ENCODE data around the gene NUDT13. TPM values are rescaled to one million over a fixed set of nuclear protein-coding genes. Genes with fewer than 3 reads are reported as not detected.
A peak's percentile ranks its signal among the peaks of the same experiment; 100 is the strongest.

NUDT13 gene
- total and polyA plus RNA-seq, 2 donors (not counting 1 experiment from before 2014, with no cell fraction given), result 2.5 to 4.5 TPM

- peak; percentile 100 for DNase-seq
- peaks cover 0 to 2% of the 10 kb centered on the region in 2 experiments for H3K36me3 ChIP-seq (replicated peaks in 1 of 2; ENCODE audit: control extremely low read depth in 1 of 2, control insufficient read depth in 1 of 2, extremely low read depth in 1 of 2, insufficient read depth in 2 of 2, low read length in 1 of 2)
- peak within 1 kb of the TSS; percentile 78 for H2AFZ ChIP-seq (ENCODE audit: insufficient read depth, low read depth, low read length, poor library complexity, severe bottlenecking)
- under 1% methylated on average over 74 of the region's 75 CpGs for WGBS (ENCODE audit: insufficient coverage)
- intact Hi-C loops (cut with micrococcal nuclease), result loop anchor here (1.0 to 5.0 kb wide), 10 partner anchors 14 to 1731 kb away; partner anchors contain the start of genes CFAP70, ECD, FAM149B1 and KAT6B
- peak within 1 kb of the TSS; percentile 94 for H3K9ac ChIP-seq (ENCODE audit: low read length)
- no peaks in the 10 kb centered on the region for H3K27me3 Mint-ChIP-seq
- peak within 1 kb of the TSS; percentile 93 to 98 for H3K27ac ChIP-seq (ENCODE audit: low read length in 2 of 2)
- H3K9me3 Mint-ChIP-seq (ENCODE audit: insufficient read depth), result no peaks in the 10 kb centered on the region
- peak; percentile 91 for ATAC-seq (ENCODE audit: low read depth)
- H3K4me1 Mint-ChIP-seq, result peaks cover 30% of the 10 kb centered on the region
- peaks cover 36% of the 10 kb centered on the region for H3K79me2 ChIP-seq (ENCODE audit: control insufficient read depth, insufficient read depth, low read length)
- ChIA-PET CTCF (interaction anchor here (0.6 to 5.4 kb wide), 24 partner anchors 13 to 547 kb away, joined by 3 to 111 read pairs (median 5); partner anchors contain the start of genes ECD, FAM149B1, MCU and NUDT13), POLR2A (interaction anchor here (0.6 to 2.4 kb wide), 14 partner anchors 14 to 1719 kb away, joined by 3 to 7 read pairs (median 4); partner anchors contain the start of genes DNAJC9, MCU and NUDT13)
- H3K4me3 Mint-ChIP-seq, result peak within 1 kb of the TSS; percentile 93
- H3K27me3 ChIP-seq (replicated peaks in 1 of 4; ENCODE audit: control extremely low read depth in 1 of 4, control insufficient read depth in 3 of 4, insufficient read depth in 4 of 4, low read length in 3 of 4), result no peaks in the 10 kb centered on the region
- H4K20me1 ChIP-seq (ENCODE audit: control insufficient read depth, insufficient read depth, low read length, poor library complexity, severe bottlenecking), result peaks cover 14% of the 10 kb centered on the region
- TF ChIP-seq EZH2 (IDR thresholded peaks at IDR 0.05; ENCODE audit: borderline replicate concordance, insufficient read depth, low read depth, low read length, poor library complexity, severe bottlenecking) (no peak), CTCF (IDR thresholded peaks at IDR 0.05) (peak; percentile 76)
- peaks cover 10 to 18% of the 10 kb centered on the region in 2 donors for H3K4me1 ChIP-seq (ENCODE audit: control insufficient read depth in 2 of 2, insufficient read depth in 2 of 2, low read length in 2 of 2)
- peak within 1 kb of the TSS; percentile 91 for H3K27ac Mint-ChIP-seq
- peak within 1 kb of the TSS; percentile 91 for H3K4me2 ChIP-seq (replicated peaks; ENCODE audit: low read depth, low read length, poor library complexity, severe bottlenecking)
- no peaks in the 10 kb centered on the region for H3K9me3 ChIP-seq (ENCODE audit: control extremely low read depth in 1 of 3, control insufficient read depth in 2 of 3, insufficient read depth in 1 of 3, low read length in 2 of 3)
- peak within 1 kb of the TSS; percentile 88 to 98 (median 92) for H3K4me3 ChIP-seq (ENCODE audit: control extremely low read depth in 1 of 5, extremely low read depth in 1 of 5, insufficient read depth in 1 of 5, low read depth in 2 of 5, low read length in 4 of 5)
Observed at GRCh38 chr10:73096449-73097304, 13.6 kb upstream of the NUDT13 start, which contains the start of gene P4HA1. P4HA1 (minus strand) TSS chr10:73096866; CDS start chr10:73074883, 21,983 bp downstream.

Measured in B cell (primary cell).